ENCODE measurements around the gene WASHC4.

WASHC4 gene

GRCh38 chr12:105202202-105202601 is 94.7 kb downstream of the WASHC4 start:
- no peaks in the 10 kb centered on the region for H3K9me3 ChIP-seq (ENCODE audit: control insufficient read depth, insufficient read depth, low read length)
- no peaks in the 10 kb centered on the region for H3K79me2 ChIP-seq (ENCODE audit: control insufficient read depth, low read length)
- no peaks in the 10 kb centered on the region for H3F3A ChIP-seq (ENCODE audit: control insufficient read depth, insufficient read depth)
- H3K27ac ChIP-seq (ENCODE audit: low read depth, low read length) = no peak overlapping the region
- H3K4me2 ChIP-seq (ENCODE audit: low read length) = no peak overlapping the region
- H3K9me2 ChIP-seq (replicated peaks; ENCODE audit: control insufficient read depth, low read length) = no peaks in the 10 kb centered on the region
- no peaks in the 10 kb centered on the region for H3K27me3 ChIP-seq (ENCODE audit: control insufficient read depth, low read length)
- peaks cover 6% of the 10 kb centered on the region; the same call in 1 of the 2 replicates for H3K36me3 ChIP-seq (ENCODE audit: control insufficient read depth, low read length)
- H4K20me1 ChIP-seq (ENCODE audit: control insufficient read depth, insufficient read depth, low read depth, low read length) = no peaks in the 10 kb centered on the region
- TF ChIP-seq CTCF (IDR thresholded peaks at IDR 0.05; ENCODE audit: low read depth, low read length, poor library complexity, severe bottlenecking) (no peak), EZH2phosphoT487 (IDR thresholded peaks at IDR 0.05; ENCODE audit: borderline replicate concordance, low read length) (no peak)
- no peak overlapping the region for H3K4me3 ChIP-seq (ENCODE audit: low read length)
- no peaks in the 10 kb centered on the region for H3K4me1 ChIP-seq (ENCODE audit: control insufficient read depth, low read length)

GRCh38 chr12:105204127-105204526 is 96.6 kb downstream of the WASHC4 start:
- Histone ChIP-seq H3F3A (ENCODE audit: control insufficient read depth, insufficient read depth) (no peaks in the 10 kb centered on the region), H3K79me2 (ENCODE audit: control insufficient read depth, low read length) (no peaks in the 10 kb centered on the region), H3K4me2 (ENCODE audit: low read length) (no peak overlapping the region), H3K36me3 (ENCODE audit: control insufficient read depth, low read length) (peaks cover 8% of the 10 kb centered on the region; the same call in 1 of the 2 replicates), H4K20me1 (ENCODE audit: control insufficient read depth, insufficient read depth, low read depth, low read length) (no peaks in the 10 kb centered on the region), H3K9me3 (ENCODE audit: control insufficient read depth, insufficient read depth, low read length) (no peaks in the 10 kb centered on the region), H3K4me1 (ENCODE audit: control insufficient read depth, low read length) (no peaks in the 10 kb centered on the region), H3K27me3 (ENCODE audit: control insufficient read depth, low read length) (no peaks in the 10 kb centered on the region), H3K27ac (ENCODE audit: low read depth, low read length) (no peak overlapping the region), H3K4me3 (ENCODE audit: low read length) (no peak overlapping the region), H3K9me2 (replicated peaks; ENCODE audit: control insufficient read depth, low read length) (no peaks in the 10 kb centered on the region)
- no peak for TF ChIP-seq EZH2phosphoT487 (IDR thresholded peaks at IDR 0.05; ENCODE audit: borderline replicate concordance, low read length)
- no peak for TF ChIP-seq CTCF (IDR thresholded peaks at IDR 0.05; ENCODE audit: low read depth, low read length, poor library complexity, severe bottlenecking)

- no peak overlapping the region for H3K4me2 ChIP-seq (ENCODE audit: low read length)
- no peaks in the 10 kb centered on the region for H3K79me2 ChIP-seq (ENCODE audit: control insufficient read depth, low read length)
- H3K4me1 ChIP-seq (ENCODE audit: control insufficient read depth, low read length) = no peaks in the 10 kb centered on the region
- H3K27me3 ChIP-seq (ENCODE audit: control insufficient read depth, low read length) = no peaks in the 10 kb centered on the region
- TF ChIP-seq EZH2phosphoT487 (IDR thresholded peaks at IDR 0.05; ENCODE audit: borderline replicate concordance, low read length) (no peak), CTCF (IDR thresholded peaks at IDR 0.05; ENCODE audit: low read depth, low read length, poor library complexity, severe bottlenecking) (no peak)
- no peaks in the 10 kb centered on the region for H3F3A ChIP-seq (ENCODE audit: control insufficient read depth, insufficient read depth)
- H3K9me3 ChIP-seq (ENCODE audit: control insufficient read depth, insufficient read depth, low read length) = no peaks in the 10 kb centered on the region
- no peaks in the 10 kb centered on the region for H3K9me2 ChIP-seq (replicated peaks; ENCODE audit: control insufficient read depth, low read length)
- peaks cover 8% of the 10 kb centered on the region; the same call in 1 of the 2 replicates for H3K36me3 ChIP-seq (ENCODE audit: control insufficient read depth, low read length)
- no peak overlapping the region for H3K4me3 ChIP-seq (ENCODE audit: low read length)
- no peak overlapping the region for H3K27ac ChIP-seq (ENCODE audit: low read depth, low read length)
- H4K20me1 ChIP-seq (ENCODE audit: control insufficient read depth, insufficient read depth, low read depth, low read length) = no peaks in the 10 kb centered on the region
Measured at GRCh38 chr12:105204916-105205315, 97.4 kb downstream of the WASHC4 start.
